ENCODE data around the gene PLLP.
"Not testable (repeated sequence)": the region's sequence is repeated elsewhere in the genome, so short reads cannot be mapped to it uniquely, and the experiment has no call there.

Gene PLLP

GRCh38 chr16:57271063-57271345 lies 13.5 kb downstream of the PLLP start:
- DNase-seq: no peak

GRCh38 chr16:57270221-57271062 lies 14.0 kb downstream of the PLLP start:
- DNase-seq: no peak

- DNase-seq: no peak
Measured at GRCh38 chr16:57268804-57269800, 15.4 kb downstream of the PLLP start.

GRCh38 chr16:57267343-57267742 lies 17.1 kb downstream of the PLLP start:
- DNase-seq: not testable (repeated sequence)

GRCh38 chr16:57266531-57267260 lies 17.8 kb downstream of the PLLP start:
- no peak for DNase-seq

- DNase-seq: no peak
Measured at GRCh38 chr16:57265850-57266530, 18.5 kb downstream of the PLLP start.

GRCh38 chr16:57264950-57265371 lies 19.5 kb downstream of the PLLP start:
- no peak for DNase-seq

- peak; percentile 38 for DNase-seq
Measured at GRCh38 chr16:57264381-57264780, 20.1 kb downstream of the PLLP start.

- no peak for DNase-seq
Measured at GRCh38 chr16:57263541-57264351, 20.7 kb downstream of the PLLP start.

GRCh38 chr16:57262841-57263540 lies 21.5 kb downstream of the PLLP start:
- DNase-seq: no peak

- DNase-seq: no peak
Measured at GRCh38 chr16:57261806-57262205, 22.7 kb downstream of the PLLP start.

GRCh38 chr16:57260294-57260929 lies 24.1 kb downstream of the PLLP start:
- DNase-seq: no peak

- no peak for DNase-seq
Measured at GRCh38 chr16:57258910-57259475, 25.5 kb downstream of the PLLP start.

GRCh38 chr16:57258226-57258909 lies 26.1 kb downstream of the PLLP start:
- no peak for DNase-seq

GRCh38 chr16:57257455-57258070 lies 26.9 kb downstream of the PLLP start:
- DNase-seq: no peak

- no peak for DNase-seq
Measured at GRCh38 chr16:57256601-57257395, 27.7 kb downstream of the PLLP start.

GRCh38 chr16:57255686-57256415 lies 28.6 kb downstream of the PLLP start:
- no peak for DNase-seq

All from MV-4-11 (cell line).